KOPT-K1 (cell line): Measurements from ENCODE around the gene MOB4.
"Not testable (repeated sequence)": the region's sequence is repeated elsewhere in the genome, so short reads cannot be mapped to it uniquely, and the experiment has no call there.

Source experiments
- H3K27ac ChIP-seq: fragments of 200-600 bp; sonication (generic); 2 replicates; pipeline ENCODE4 v1.5.1; 2016; ENCODE audit warnings: antibody characterized with exemption, mild to moderate bottlenecking, low read depth, low read length; ENCODE audit not compliant: poor library complexity, severe bottlenecking
- H3K36me3 ChIP-seq: fragments of 200-600 bp; sonication (generic); 2 replicates; pipeline ENCODE4 v1.5.1; 2017; ENCODE audit warnings: antibody characterized with exemption, mild to moderate bottlenecking, low read length, moderate library complexity; ENCODE audit not compliant: insufficient read depth
- H3K9me3 ChIP-seq: fragments of 200-600 bp; sonication (generic); 2 replicates; pipeline ENCODE4 v1.5.1; 2017; ENCODE audit warnings: antibody characterized with exemption, low read length, mild to moderate bottlenecking; ENCODE audit not compliant: insufficient read depth, poor library complexity, severe bottlenecking

MOB4 gene

GRCh38 chr2:197551260-197551659 is 35.4 kb downstream of the MOB4 start:
- H3K36me3 ChIP-seq, result peaks cover 97% of the 10 kb centered on the region
- H3K27ac ChIP-seq, H3K9me3 ChIP-seq: not testable (repeated sequence)

GRCh38 chr2:197555467-197555866 is 39.6 kb downstream of the MOB4 start:
- H3K27ac ChIP-seq, result no peak overlapping the region
- H3K36me3 ChIP-seq, result peaks cover 89% of the 10 kb centered on the region
- H3K9me3 ChIP-seq, result no peaks in the 10 kb centered on the region

- Histone ChIP-seq H3K36me3 (peaks cover 89% of the 10 kb centered on the region), H3K27ac (no peak overlapping the region), H3K9me3 (peaks cover 4% of the 10 kb centered on the region)
Measured at GRCh38 chr2:197556456-197556855, 40.6 kb downstream of the MOB4 start.

- Histone ChIP-seq H3K9me3 (peaks cover 13% of the 10 kb centered on the region), H3K27ac (no peak overlapping the region), H3K36me3 (peaks cover 78% of the 10 kb centered on the region)
Measured at GRCh38 chr2:197558393-197558792, 42.5 kb downstream of the MOB4 start.

GRCh38 chr2:197559681-197560080 is 43.8 kb downstream of the MOB4 start:
- Histone ChIP-seq H3K9me3 (peaks cover 17% of the 10 kb centered on the region), H3K36me3 (peaks cover 65% of the 10 kb centered on the region), H3K27ac (no peak overlapping the region)

GRCh38 chr2:197560146-197560665 is 44.3 kb downstream of the MOB4 start:
- Histone ChIP-seq H3K36me3 (peaks cover 60% of the 10 kb centered on the region), H3K27ac (no peak overlapping the region), H3K9me3 (peaks cover 17% of the 10 kb centered on the region)

- peaks cover 35% of the 10 kb centered on the region for H3K36me3 ChIP-seq
- H3K9me3 ChIP-seq, result peaks cover 35% of the 10 kb centered on the region
Measured at GRCh38 chr2:197571627-197572271, 55.9 kb downstream of the MOB4 start.

GRCh38 chr2:197573608-197574007 is 57.7 kb downstream of the MOB4 start:
- H3K27ac ChIP-seq, result no peak overlapping the region
- peaks cover 23% of the 10 kb centered on the region for H3K36me3 ChIP-seq
- H3K9me3 ChIP-seq, result peaks cover 35% of the 10 kb centered on the region

More at GRCh38 chr2:197571627-197572271, 55.9 kb downstream of the MOB4 start:
- no peak overlapping the region for H3K27ac ChIP-seq

- no peak overlapping the region for H3K27ac ChIP-seq
- peaks cover 35% of the 10 kb centered on the region for H3K9me3 ChIP-seq
- H3K36me3 ChIP-seq, result peaks cover 23% of the 10 kb centered on the region
Measured at GRCh38 chr2:197575987-197576386, 60.1 kb downstream of the MOB4 start.

GRCh38 chr2:197576631-197577030 is 60.8 kb downstream of the MOB4 start:
- H3K36me3 ChIP-seq, result peaks cover 23% of the 10 kb centered on the region
- no peak overlapping the region for H3K27ac ChIP-seq
- H3K9me3 ChIP-seq, result peaks cover 35% of the 10 kb centered on the region

- Histone ChIP-seq H3K27ac (no peak overlapping the region), H3K36me3 (peaks cover 16% of the 10 kb centered on the region), H3K9me3 (peaks cover 28% of the 10 kb centered on the region)
Measured at GRCh38 chr2:197577446-197577845, 61.6 kb downstream of the MOB4 start.

- H3K9me3 ChIP-seq, result peaks cover 19% of the 10 kb centered on the region
- not testable (repeated sequence) for H3K27ac ChIP-seq, H3K36me3 ChIP-seq
Measured at GRCh38 chr2:197578294-197578693, 62.4 kb downstream of the MOB4 start.

- H3K9me3 ChIP-seq, H3K27ac ChIP-seq, H3K36me3 ChIP-seq: not testable (repeated sequence)
Measured at GRCh38 chr2:197580166-197580565, 64.3 kb downstream of the MOB4 start.

GRCh38 chr2:197587255-197587654 is 71.4 kb downstream of the MOB4 start:
- H3K9me3 ChIP-seq, H3K36me3 ChIP-seq, H3K27ac ChIP-seq: not testable (repeated sequence)

GRCh38 chr2:197591339-197592072 is 75.6 kb downstream of the MOB4 start:
- Histone ChIP-seq H3K9me3 (no peaks in the 10 kb centered on the region), H3K36me3 (no peaks in the 10 kb centered on the region), H3K27ac (no peak overlapping the region)

GRCh38 chr2:197596766-197597165 is 80.9 kb downstream of the MOB4 start:
- H3K27ac ChIP-seq, result no peak overlapping the region
- H3K36me3 ChIP-seq, result no peaks in the 10 kb centered on the region

More at GRCh38 chr2:197596766-197597165, 80.9 kb downstream of the MOB4 start:
- H3K9me3 ChIP-seq, result no peaks in the 10 kb centered on the region
